Astrocyte of the spinal cord (primary cell): ENCODE measurements around the gene TRIM8.
A peak's percentile ranks its signal among the peaks of the same experiment; 100 is the strongest.

Experiments used
- DNase-seq: peaks from one replicate; pipeline ENCODE4 v3.0.0; 2011; ENCODE audit warnings: low read depth, low spot score
- H3K4me3 ChIP-seq: 2 replicates; pipeline ENCODE4 v1.5.1; 2011; ENCODE audit warnings: low read depth, mild to moderate bottlenecking, low read length, moderate library complexity
- CTCF ChIP-seq: IDR thresholded peaks from 2 replicates; pipeline ENCODE4 v1.5.1; 2012; ENCODE audit warnings: low read depth, mild to moderate bottlenecking, low read length, inconsistent platforms
- in situ Hi-C: cut with HindIII; loops from 2 replicates; pipeline ENCODE4 v1.10.0; 2017; ENCODE audit warnings: low sequenced_read_pairs

TRIM8 gene

GRCh38 chr10:102645741-102646609 is 1.7 kb downstream of the TRIM8 start:
- peak; percentile 94 for DNase-seq
- in situ Hi-C loops, result no loop called here

GRCh38 chr10:102646610-102647442 is 2.5 kb downstream of the TRIM8 start:
- DNase-seq, result peak; percentile 37
- H3K4me3 ChIP-seq, result peak overlapping the region; percentile 85
- TF ChIP-seq CTCF, result no peak
- in situ Hi-C loops, result no loop called here

More at GRCh38 chr10:102645741-102646609, 1.7 kb downstream of the TRIM8 start:
- TF ChIP-seq CTCF, result no peak
- peak overlapping the region; percentile 85 for H3K4me3 ChIP-seq

- in situ Hi-C loops, result no loop called here
- H3K4me3 ChIP-seq, result peak overlapping the region; percentile 85
- TF ChIP-seq CTCF, result no peak
- DNase-seq, result no peak
Measured at GRCh38 chr10:102647443-102648268, 3.4 kb downstream of the TRIM8 start.

- no peak overlapping the region for H3K4me3 ChIP-seq
- TF ChIP-seq CTCF, result no peak
- no peak for DNase-seq
- in situ Hi-C loops, result no loop called here
Measured at GRCh38 chr10:102648269-102648888, 4.1 kb downstream of the TRIM8 start.

GRCh38 chr10:102648889-102649796 is 4.9 kb downstream of the TRIM8 start:
- in situ Hi-C loops, result no loop called here
- TF ChIP-seq CTCF, result no peak
- no peak for DNase-seq
- H3K4me3 ChIP-seq, result peak overlapping the region; percentile 5
